ENCODE measurements around the gene PDCD7.
A peak's percentile ranks its signal among the peaks of the same experiment; 100 is the strongest.
"Not testable (repeated sequence)": the region's sequence is repeated elsewhere in the genome, so short reads cannot be mapped to it uniquely, and the experiment has no call there.

The PDCD7 gene

DNA sequence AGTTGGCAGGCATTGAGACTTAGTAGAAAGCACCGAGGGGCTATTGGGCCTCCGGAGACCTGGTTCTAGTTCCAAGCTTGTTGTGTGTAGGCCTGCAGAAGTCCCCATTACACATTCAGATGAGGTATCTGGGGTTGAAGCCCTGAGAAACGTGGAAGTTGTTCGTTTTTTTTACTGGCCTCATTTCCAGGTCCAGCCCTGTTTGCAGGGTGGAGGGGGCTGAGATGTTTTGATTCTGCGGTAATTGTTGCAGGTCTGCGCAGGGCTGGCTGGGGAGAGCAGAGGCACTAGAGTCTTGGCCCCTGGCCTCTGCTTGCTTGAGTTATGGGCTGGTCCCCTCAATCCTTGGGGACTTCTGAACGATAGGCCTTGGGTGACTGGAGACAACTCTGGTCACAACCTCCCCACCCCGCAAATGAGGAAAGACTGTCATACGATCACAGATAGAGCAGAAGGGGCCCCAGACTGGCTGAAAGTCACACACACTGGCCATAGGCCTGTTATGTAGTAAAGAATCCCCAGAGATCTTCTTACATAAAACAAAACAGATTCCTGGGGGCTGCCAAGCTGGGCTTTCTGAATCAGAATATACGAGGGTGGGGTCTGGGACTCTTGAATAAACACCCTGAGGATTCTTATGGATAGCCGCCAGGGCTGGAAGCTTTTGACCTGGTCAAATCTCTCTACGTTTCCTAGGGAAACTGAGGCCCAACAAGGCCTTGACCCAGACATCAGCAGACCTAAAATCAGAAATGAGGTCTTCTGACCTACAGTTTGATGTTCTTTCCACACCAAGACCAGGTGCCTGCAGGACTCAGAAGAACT lies 41.5 kb downstream of the PDCD7 start:
- DNase-seq (ENCODE audit: low read depth) = no peak

DNA sequence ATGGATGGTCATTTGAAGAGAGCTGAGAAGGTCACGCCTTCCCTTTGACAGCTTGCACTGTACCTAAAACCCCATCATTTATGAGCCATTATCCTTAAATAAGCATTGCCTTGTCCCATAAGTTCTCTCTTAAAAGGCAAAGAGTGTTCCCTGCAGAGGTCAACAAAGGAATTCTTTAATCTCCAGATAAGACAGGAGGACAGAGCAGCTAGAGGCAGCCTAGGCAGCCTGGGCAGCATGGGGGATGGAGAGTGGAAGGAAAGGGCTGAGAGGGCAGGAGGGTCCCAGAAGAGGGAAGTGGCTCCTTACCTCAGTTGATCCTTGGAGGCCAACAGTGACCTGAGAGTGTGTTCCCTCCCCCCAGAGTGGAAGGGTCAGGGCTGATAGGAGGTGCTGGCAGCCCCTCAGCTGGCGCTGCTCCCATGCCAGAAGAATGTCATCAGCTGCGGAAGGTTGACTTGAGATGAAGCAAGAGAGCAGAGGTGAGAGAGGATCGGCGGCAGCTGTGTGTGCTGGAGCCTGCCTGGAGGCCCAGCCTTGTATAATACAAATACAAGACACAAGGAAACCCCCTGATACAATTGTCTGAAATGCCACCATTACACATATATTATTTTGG lies 44.3 kb downstream of the PDCD7 start:
- DNase-seq (ENCODE audit: low read depth) = no peak

DNA sequence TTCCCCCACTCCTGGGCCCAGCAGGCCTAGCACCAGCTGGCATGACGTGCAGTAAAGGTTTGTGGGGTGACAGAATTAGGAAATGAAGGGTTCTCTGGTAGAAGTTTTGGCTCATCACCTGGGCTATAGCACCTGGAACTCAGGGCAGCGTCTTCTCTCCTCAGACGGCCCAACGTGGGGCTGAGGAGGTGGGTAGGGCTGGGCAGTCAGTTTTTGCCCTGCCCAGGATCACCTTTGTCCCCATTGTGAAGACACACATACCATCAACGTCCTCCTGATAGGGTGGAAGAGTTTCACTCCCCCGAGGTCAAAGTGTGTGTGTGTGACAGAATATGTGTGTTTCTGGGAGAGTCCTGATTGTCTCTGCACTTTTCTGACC lies 45.0 kb downstream of the PDCD7 start:
- no peak for DNase-seq (ENCODE audit: low read depth)

DNA sequence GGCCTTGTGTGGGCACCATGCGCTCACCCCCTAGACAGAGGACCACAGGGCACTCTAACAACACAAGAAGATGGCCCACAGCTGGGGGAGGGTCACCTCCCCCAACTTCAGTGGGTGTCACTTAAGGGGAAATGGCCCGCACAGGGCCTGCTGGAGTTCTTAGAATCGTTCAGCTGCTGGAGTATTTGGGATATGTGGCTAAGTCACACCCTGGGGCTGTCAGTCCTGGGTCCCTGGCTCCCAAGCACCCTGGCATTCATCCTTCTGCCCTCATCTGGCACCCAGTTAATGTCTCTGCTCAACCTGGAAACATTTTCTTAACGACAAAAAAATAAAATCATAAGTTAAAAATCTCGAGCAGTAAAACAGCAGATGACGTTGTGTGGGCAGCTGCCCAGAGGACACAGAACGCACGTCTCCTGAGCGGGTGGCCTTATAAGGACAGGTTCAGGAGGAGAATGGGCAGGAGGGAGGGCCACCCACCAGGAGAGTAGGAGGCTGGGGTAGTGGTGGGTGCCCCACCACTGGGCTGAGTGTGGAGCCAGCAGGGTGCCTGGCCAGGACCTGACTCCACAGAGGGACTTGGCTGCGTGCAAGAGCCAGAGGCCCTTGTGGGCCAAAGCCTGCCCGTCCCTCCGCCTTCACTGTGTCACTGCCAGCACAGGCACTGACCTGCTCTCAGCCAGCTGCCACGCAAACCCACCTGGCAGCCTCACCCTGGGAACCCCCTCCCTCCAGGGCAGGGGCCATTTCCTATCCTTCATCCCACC lies 45.5 kb downstream of the PDCD7 start:
- no peak for DNase-seq (ENCODE audit: low read depth)

DNA sequence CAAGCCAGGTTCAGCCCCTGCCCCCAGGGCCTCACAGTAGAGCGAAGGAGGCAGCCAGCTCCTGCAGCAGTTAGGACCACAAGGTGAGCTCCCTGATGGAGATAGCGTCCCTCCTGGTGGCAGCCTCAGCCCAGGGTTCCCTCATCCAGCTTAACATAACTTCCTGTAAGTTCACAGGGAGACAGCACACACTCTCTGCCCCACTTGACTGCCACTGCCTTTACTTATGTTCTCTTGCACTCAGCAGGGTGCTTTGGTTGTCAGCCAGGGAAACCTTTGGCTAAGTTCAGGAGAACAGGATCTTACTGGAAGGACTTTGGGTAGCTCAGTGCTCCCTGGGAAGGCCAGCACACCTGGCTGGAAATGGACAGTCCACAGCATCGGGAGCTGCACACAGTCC lies 46.2 kb downstream of the PDCD7 start:
- no peak for DNase-seq (ENCODE audit: low read depth)

DNA sequence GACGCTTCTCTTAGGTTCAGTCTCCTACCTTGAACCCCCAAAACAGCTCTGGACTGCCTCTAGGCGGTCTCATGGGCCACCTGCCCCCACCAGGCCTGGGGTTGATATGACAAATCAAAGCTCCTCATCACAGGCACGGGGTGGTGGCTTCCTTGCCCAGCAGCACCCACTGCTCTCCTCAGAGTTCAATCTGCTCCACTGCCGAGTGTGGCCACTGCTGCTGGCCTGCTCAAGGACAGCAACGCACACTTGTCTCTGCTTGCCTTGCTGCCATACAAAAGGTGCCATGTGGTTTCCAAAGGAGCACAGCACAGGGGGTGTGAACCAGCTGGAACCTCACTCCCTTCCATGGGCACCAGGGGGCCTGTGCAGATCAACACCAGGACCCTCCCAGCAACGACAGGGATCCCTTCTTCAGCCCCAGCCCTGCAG lies 46.9 kb downstream of the PDCD7 start:
- no peak for DNase-seq (ENCODE audit: low read depth)

DNA sequence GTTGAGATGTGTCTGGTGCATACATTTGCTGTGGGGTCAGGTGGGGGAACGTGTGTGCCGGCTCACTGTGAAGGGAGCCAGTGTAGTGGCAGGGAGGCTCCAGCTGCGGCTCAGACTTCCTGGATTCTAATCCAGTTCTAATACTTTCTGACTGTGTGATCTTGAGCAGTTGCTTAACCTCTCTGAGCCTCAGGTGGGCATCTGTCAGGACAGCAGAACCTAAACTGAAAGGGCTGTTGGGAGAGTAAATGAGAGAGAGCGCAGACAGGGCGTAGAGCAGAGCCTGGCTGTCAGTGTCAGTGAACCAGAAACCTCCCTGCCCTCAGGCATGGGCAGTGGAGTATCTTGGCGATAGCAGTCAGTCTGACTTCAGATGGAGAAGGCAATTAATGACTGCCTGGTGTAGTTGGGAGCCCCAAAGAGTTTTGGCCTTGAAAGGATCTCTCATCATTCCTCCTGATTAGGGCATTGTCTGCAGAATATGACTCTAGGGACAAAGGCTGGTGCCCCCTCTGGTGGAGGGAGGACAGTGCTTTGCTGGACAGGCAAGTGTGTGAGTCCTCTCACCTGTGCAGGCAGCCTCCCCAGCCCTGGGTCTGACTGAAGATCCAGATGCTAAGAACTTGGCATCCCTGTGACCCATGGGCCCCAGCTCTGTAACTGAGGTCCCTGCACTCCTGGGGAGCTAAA lies 47.5 kb downstream of the PDCD7 start:
- DNase-seq (ENCODE audit: low read depth) = no peak

DNA sequence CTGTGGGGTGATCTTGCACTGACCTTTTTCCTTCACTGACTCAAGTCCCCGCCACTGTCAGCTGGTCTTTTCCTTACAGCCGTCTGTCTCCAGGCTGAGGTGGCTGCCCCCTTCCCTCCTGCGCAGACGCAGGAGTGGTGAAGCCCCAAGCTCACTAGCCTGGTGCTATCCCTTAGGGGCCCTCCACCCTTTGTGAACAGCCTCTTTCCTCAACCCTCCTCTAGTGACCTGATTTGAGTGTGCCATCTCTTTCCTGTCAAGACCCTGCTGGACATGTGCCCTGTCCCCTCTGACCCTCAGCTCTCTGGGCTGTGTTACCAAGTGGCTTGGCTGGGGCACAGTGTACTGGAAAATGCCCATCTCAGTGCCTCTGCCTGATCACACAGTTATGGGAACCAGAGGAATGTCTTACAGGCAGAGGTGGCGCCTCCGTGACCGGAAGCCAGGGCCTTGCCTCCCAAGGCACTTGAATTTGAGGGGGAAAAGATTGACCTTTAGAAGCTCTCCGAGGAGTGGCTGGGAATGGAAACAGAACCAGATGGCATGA lies 48.3 kb downstream of the PDCD7 start:
- no peak for DNase-seq (ENCODE audit: low read depth)

DNA sequence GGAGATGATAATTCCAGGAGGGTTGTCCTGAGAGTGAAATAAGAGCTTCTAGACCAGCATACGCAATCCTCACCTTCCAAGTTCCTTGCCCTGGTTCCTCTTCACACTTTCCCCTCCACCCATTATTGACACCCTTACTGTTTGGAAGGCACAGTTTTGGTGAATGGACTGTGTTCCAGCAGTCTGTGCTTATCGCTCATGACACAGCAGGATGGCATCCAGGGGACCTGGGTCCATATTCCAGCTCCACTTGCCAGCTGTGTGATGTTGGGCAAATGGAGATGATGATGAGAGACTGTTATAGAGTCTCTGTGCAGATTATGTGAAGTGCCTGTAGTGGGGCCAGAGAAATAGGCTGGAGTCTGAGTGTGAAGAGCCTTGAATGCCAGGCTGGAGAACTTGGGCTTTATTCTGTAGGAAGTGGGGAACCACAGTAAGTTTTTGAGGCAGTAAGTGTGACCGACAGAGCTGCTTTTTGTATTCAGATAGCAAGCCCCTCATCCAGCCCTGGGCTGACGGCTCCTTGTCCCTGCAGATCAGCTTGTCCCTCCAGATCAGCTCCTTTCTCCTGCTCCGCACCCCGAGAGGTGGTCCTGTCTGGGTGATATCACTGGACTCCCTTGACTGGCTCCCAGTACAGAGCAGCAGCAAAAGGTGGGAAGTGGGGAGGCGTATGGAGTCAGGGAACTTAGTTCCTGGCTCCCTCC lies 49.0 kb downstream of the PDCD7 start:
- no peak for DNase-seq (ENCODE audit: low read depth)

DNA sequence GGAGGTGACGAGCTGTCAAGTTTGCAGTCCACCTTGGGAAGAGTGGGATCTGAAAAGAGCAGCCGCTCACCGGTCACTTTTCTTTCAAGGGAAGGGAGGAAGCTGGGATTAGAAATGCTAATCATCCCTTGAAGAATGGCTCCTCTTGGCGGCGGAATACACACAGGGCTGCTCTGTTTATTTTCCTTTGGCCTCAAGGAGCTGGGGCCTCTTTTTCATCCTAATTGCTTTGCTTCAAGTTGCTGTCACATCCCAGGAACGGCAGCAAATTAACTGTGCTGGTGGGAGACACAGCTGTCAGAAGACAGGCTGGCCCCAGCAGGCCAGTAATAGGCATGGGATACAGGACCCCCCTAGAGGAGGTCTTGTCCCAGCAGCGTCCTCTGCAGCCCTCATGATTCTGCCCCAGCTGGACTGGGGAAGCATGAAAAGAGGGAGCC lies 50.3 kb downstream of the PDCD7 start:
- no peak for DNase-seq (ENCODE audit: low read depth)

DNA sequence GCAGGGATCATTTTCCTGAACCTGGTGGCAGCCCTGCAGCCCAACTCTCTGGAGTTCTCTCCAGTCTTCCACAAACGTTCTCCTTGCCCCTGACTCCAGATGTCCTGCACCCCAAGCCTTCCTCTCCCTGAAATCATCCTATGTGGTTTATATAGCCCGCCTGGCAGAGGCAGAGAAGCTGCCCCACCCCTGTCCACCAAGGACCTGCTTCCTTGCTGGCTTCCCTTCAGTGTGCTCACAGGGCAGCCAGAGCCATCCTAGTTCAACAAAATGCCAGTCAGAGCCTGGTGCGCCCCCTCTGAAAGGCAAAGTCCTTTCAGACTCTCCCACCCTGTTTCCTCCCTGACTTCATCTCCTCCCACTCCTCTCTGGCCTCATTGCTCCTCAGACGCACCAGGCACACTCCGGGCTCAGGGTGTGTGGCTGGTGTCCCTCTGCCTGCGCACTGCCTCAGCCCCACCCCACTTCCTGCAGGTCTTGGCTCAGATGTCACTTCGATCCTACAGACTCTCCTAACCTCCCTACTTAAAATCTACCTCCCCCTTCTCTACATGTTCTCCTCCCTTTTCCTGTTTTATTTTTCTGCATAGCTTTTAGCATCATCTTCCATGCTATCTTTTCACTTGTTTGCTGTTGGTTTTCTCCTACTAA lies 51.2 kb downstream of the PDCD7 start:
- DNase-seq (ENCODE audit: low read depth) = no peak

DNA sequence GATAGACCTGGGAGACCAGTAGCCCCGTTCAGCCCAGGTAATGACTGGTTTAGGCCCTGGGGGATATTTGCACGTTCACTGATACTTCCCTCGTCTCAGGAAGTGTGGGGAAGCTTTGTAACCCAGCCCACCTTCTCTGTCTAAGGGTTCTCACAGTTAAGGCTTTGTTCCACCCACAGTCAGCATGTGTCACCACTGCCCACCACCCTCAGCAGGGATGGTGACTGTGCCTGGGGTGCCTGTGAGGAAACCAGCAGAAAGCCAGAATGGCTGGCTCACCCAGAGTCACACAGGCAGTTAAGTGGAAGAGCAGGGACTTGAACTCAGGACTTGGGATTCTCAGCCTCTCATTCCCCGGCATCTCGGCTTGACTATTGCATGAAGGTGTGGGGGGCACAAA lies 51.9 kb downstream of the PDCD7 start:
- DNase-seq (ENCODE audit: low read depth) = no peak

DNA sequence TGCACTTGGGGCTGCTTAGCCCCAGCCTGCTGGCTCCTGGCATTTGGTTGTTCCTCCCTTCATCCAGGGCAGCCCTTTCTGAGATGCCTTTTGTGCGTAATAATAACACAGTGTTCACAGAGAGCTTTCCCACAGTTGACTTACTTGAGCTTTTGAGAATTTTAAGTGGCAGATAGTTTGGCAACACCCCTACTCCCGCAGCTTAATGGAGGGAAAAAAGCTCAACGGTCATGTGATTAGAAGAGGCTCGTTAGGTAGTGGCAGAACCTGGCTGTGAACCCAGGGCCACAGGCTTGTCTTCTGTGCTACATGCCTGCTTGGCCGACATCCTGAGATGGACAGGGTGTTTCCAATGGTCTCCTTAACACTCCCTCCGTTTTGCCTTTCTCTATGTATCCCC lies 52.3 kb downstream of the PDCD7 start:
- DNase-seq (ENCODE audit: low read depth) = no peak

DNA sequence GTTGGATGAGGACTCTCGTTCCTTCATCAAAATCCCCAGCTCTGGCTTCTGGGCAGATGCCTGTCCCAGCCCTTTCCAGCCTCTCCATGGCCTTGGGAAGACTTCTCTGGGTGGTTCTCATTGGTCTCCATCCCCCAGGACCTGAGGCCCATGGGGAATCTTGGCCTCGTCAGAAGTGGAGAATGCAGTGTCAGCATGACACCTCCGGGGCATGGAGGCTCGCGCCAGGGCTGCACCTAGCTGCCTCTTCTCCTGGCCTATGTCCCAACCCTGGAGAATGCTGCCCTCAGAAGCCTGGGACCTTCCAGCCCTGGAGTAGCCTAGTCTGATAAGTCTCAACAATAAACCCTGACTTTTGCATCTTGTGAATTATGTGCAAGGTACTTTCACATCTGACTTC lies 54.0 kb downstream of the PDCD7 start:
- DNase-seq (ENCODE audit: low read depth) = no peak

DNA sequence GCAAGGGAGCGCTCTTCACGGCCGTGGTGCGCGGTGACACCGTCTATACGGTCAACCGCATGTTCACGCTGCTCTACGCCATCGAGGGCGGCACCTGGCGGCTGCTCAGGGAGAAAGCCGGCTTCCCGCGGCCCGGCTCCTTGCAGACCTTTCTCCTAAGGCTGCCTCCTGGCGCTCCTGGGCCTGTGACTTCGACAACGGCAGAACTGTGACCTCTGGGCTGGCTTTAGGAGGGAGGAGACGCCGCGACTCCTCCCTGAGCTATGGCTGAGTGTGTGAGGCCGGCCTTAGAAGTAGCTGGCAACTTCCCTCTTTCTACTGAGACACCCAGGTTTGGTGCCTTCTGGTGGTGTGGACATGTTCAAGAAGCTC lies 55.6 kb downstream of the PDCD7 start:
- DNase-seq (ENCODE audit: low read depth) = peak; percentile 18

DNA sequence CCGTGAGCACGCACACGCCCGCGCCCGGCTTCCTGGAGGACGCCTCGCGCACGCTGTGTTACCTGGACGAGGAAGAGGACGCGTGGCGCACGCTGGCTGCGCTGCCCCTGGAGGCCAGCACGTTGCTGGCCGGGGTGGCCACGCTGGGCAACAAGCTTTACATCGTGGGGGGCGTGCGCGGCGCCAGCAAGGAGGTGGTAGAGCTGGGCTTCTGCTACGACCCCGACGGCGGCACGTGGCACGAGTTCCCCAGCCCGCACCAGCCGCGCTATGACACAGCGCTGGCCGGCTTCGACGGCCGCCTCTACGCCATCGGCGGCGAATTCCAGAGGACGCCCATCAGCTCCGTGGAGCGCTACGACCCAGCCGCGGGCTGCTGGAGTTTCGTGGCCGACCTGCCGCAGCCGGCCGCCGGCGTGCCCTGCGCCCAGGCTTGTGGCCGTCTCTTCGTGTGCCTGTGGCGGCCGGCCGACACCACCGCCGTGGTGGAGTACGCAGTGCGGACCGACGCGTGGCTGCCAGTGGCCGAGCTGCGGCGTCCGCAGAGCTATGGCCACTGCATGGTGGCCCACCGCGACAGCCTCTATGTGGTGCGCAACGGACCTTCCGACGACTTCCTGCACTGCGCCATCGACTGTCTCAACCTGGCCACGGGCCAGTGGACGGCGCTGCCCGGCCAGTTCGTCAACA lies 56.2 kb downstream of the PDCD7 start:
- DNase-seq (ENCODE audit: low read depth) = no peak

DNA sequence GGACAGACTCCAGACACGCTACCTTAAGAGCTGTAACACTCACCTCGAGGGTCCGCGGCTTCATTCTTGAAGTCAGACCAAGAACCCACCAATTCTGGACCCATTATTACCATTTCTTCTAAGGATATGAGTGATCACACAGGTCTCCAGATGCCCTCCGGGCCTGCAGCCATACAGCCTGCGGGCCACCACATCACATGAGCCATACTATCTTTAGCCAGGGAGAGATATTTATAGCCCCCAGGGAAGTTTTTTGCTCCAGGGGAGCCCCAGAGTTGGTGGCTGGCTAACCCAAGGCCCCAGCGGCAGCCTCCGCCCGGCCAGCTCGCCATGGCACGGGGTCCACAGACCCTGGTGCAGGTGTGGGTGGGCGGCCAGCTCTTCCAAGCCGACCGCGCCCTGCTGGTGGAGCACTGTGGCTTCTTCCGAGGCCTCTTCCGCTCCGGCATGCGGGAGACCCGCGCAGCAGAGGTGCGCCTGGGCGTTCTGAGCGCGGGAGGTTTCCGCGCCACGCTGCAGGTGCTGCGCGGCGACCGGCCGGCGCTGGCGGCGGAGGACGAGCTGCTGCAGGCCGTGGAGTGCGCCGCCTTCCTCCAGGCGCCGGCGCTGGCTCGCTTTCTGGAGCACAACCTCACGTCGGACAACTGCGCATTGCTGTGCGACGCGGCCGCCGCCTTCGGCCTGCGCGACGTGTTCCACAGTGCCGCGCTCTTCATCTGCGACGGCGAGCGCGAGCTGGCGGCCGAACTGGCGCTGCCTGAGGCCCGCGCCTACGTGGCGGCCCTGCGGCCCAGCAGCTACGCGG lies 56.9 kb downstream of the PDCD7 start, which contains the start of gene KBTBD13:
KBTBD13 (plus strand) TSS at position 261 of the 805 bp plus-strand sequence; CDS start at position 331, 70 bp downstream.
- DNase-seq (ENCODE audit: low read depth) = no peak

DNA sequence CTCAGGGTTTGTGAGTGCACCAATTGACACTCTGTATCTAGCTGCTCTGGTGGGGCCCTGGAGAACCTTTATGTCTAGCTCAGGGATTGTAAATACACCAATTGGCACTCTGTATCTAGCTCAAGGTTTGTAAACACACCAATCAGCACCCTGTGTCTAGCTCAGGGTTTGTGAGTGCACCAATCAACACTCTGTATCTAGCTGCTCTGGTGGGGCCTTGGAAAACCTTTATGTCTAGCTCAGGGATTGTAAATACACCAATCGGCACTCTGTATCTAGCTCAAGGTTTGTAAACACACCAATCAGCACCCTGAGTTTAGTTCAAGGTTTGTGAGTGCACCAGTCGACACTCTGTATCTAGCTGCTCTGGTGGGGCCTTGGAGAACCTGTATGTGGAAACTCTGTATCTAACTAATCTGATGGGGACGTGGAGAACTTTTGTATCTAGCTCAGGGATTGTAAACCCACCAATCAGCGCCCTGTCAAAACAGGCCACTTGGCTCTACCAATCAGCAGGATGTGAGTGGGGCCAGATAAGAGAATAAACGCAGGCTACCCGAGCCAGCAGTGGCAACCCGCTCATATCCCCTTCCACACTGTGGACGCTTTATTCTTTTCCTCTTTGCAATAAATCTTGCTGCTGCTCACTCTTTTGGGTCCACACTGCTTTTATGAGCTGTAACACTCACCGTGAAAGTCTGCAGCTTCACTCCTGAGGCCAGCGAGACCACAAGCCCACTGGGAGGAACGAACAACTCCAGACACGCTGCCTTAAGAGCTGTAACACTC lies 57.8 kb downstream of the PDCD7 start:
- not testable (repeated sequence) for DNase-seq (ENCODE audit: low read depth)

All from T follicular helper cell (primary cell).